SK-N-MC (cell line): ENCODE data around the gene CBFA2T2.

Experiments
- EZH2 ChIP-seq: fragments of 200-600 bp; sonication (generic); IDR thresholded peaks from one replicate; pipeline ENCODE4 v1.6.1; 2017; ENCODE audit warnings: antibody characterized with exemption
- POLR2AphosphoS5 ChIP-seq: IDR thresholded peaks from 2 replicates; pipeline ENCODE4 v1.6.1; 2012; ENCODE audit warnings: mild to moderate bottlenecking, low read depth, low read length, borderline replicate concordance

GRCh38 chr20:33624399-33624798 lies 134.5 kb downstream of the CBFA2T2 start:
- TF ChIP-seq POLR2AphosphoS5 (no peak), EZH2 (no peak)
